Upper lobe of left lung (tissue), 6 donors: Measurements from ENCODE around the gene SLC22A2. TPM values are rescaled to one million over a fixed set of nuclear protein-coding genes. Genes with fewer than 3 reads are reported as not detected.
A peak's percentile ranks its signal among the peaks of the same experiment; 100 is the strongest.

Experiments used
- ATAC-seq, 2 donors: fragments of 200-7000 bp; cut with Tn5 transposase; one replicate each; pipeline ENCODE4 v1.9.1; 2022; ENCODE audit warnings: mild to moderate bottlenecking in 2 of 2, moderate library complexity in 2 of 2; ENCODE audit not compliant: low FRiP score in 2 of 2
- DNase-seq, 2 donors: peaks; one replicate each; pipeline ENCODE4 v3.0.0-alpha.2; 2019 to 2020
- H3K27ac ChIP-seq, 4 donors: fragments of 200-600 bp; sonication (generic); one replicate each; pipeline ENCODE4 v1.5.1; 2016 to 2019
- H3K27me3 ChIP-seq, 4 donors: fragments of 200-600 bp; sonication (generic); one replicate each; pipeline ENCODE4 v1.5.1; 2017 to 2019
- H3K36me3 ChIP-seq, 4 donors: fragments of 200-600 bp; sonication (generic); one replicate each; pipeline ENCODE4 v1.5.1; 2016 to 2019
- H3K4me1 ChIP-seq, 4 donors: fragments of 200-600 bp; sonication (generic); one replicate each; pipeline ENCODE4 v1.5.1; 2018 to 2019
- H3K4me3 ChIP-seq, 4 donors: fragments of 200-600 bp; sonication (generic); one replicate each; pipeline ENCODE4 v1.5.1; 2017 to 2019; ENCODE audit warnings: mild to moderate bottlenecking in 2 of 4, moderate library complexity in 1 of 4
- H3K9me3 ChIP-seq, 4 donors: fragments of 200-600 bp; sonication (generic); one replicate each; pipeline ENCODE4 v1.5.1; 2018 to 2019
- EP300 ChIP-seq, 4 donors: sonication (generic); formaldehyde crosslinking; IDR thresholded peaks; one replicate each; pipeline ENCODE4 v1.5.1; 2017; ENCODE audit warnings: antibody characterized with exemption in 4 of 4, control low read depth in 2 of 4
- POLR2A ChIP-seq, 4 donors: fragments of 450-650 bp; IDR thresholded peaks; one replicate each; pipeline ENCODE4 v1.5.1; 2016 to 2017; ENCODE audit warnings: antibody characterized with exemption in 4 of 4, mild to moderate bottlenecking in 2 of 4
- POLR2AphosphoS5 ChIP-seq, 2 donors: sonication (generic); formaldehyde crosslinking; IDR thresholded peaks; one replicate each; pipeline ENCODE4 v1.5.1; 2017; ENCODE audit warnings: antibody characterized with exemption in 2 of 2
- WGBS, 2 donors: methylation state at CpG; one replicate each; pipeline ENCODE4 v1.1.5; 2017 to 2018; 5-methylcytosine and 5-hydroxymethylcytosine counted together
- total RNA-seq, 6 donors: library from RNA; depleted of rRNA in 4 of 6; stranded (reverse); fragments of >200 nt in 4 of 6; gene quantifications; one replicate each; pipeline versions ENCODE4 v1.1.0 to v1.2.1, GENCODE V29; 2016 to 2021
- TF ChIP-seq, protein P1 (sequence below), 6 experiments: fragments of 450-650 bp in 4 of 6; fragments of 200-600 bp in 2 of 6; sonication (generic) in 2 of 6; IDR thresholded peaks; one replicate each; pipeline ENCODE4 v1.5.1; 2016 to 2019; ENCODE audit warnings: antibody characterized with exemption in 6 of 6
- donor health status: DM: no; HTN: no; CAD: no; lungs with moderate emphysema.
- donor health status: DM: no; HTN: yes; CAD: no; lungs with severe emphysema.

SLC22A2 gene
- total RNA-seq, 6 donors from 2014 or later, result not detected

GRCh38 chr6:160263196-160263939 is 4.7 kb upstream of the SLC22A2 start:
- no peak for ATAC-seq
- no peak overlapping the region for H3K27ac ChIP-seq
- H3K36me3 ChIP-seq, result no peaks in the 10 kb centered on the region
- TF ChIP-seq, protein P1, sequence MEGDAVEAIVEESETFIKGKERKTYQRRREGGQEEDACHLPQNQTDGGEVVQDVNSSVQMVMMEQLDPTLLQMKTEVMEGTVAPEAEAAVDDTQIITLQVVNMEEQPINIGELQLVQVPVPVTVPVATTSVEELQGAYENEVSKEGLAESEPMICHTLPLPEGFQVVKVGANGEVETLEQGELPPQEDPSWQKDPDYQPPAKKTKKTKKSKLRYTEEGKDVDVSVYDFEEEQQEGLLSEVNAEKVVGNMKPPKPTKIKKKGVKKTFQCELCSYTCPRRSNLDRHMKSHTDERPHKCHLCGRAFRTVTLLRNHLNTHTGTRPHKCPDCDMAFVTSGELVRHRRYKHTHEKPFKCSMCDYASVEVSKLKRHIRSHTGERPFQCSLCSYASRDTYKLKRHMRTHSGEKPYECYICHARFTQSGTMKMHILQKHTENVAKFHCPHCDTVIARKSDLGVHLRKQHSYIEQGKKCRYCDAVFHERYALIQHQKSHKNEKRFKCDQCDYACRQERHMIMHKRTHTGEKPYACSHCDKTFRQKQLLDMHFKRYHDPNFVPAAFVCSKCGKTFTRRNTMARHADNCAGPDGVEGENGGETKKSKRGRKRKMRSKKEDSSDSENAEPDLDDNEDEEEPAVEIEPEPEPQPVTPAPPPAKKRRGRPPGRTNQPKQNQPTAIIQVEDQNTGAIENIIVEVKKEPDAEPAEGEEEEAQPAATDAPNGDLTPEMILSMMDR (IDR thresholded peaks at IDR 0.05), result no peak
- TF ChIP-seq EP300 (IDR thresholded peaks at IDR 0.05) (no peak), POLR2A (IDR thresholded peaks at IDR 0.05) (no peak), POLR2AphosphoS5 (IDR thresholded peaks at IDR 0.05) (no peak)
- no peaks in the 10 kb centered on the region for H3K9me3 ChIP-seq
- no peak for DNase-seq
- WGBS, 2 donors, result 59 to 68% methylated on average over 7 of the region's 7 CpGs
- no peak overlapping the region for H3K4me3 ChIP-seq
- H3K4me1 ChIP-seq, result no peaks in the 10 kb centered on the region
- H3K27me3 ChIP-seq, result no peaks in the 10 kb centered on the region

DNA sequence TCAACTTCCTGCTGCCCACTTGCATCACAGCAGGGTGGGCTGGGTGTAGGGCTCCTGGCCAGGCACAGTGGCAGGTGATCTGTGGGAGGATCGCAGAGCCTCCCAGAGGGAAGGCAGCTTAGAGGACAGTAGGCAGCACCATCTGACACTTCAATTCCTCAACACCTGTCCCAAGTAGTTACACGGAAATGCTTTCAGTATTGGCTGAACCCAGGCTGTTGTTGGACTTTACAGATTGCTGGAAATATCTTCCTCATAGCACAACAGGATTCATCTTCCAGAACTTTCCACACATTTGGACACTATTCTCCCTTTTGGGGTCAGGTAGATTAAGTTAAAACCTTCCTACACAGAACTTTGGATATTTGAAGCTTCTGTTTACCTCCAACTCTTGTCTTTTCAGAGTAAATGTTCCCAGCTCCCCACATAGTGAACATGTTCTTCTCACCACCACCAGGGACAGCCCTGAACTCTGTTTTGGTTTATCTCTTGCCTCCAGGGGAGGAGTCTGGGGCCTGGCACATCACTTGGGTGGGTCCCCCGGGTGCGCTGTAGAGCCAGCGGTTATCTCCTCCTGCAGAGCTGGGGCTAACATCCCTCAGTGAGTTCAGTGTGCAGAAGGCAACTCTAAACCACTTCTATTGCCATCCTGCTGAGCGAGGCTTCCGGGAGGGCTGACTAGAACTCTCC is 3.5 kb upstream of the SLC22A2 start:
- 59 to 83% methylated on average over 6 to 7 of the region's 7 CpGs for WGBS, 2 donors

DNA sequence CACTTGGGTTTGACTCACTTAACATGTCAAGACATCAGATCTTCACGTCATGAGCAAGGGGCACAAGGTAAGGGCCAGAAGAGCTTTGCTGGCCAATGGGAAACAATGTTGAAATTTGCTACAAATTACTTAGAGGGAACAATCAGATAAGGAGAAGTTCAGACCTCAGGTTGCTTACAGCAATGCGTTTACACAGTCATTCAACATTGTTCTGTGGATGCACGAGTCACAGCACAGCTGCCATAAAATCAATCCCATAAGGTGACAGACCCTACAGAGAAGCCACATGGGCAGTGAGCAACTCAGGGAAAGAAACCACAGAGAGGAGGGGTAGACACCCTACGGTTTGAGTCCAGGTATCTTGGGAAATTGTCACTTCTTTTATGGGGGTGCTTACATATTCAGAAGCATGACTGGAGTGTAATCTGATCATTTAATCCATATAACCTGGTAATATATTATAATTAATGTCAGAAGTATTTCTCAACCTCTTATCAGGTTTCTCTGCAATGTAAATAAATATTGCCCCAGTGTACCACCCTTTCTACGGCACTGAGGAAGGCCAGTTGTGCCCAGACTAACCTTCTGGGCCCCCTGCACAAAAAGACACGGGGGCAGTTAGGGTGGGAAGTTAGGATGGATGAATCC is 2.3 kb upstream of the SLC22A2 start:
- no peak overlapping the region for H3K4me3 ChIP-seq
- no peaks in the 10 kb centered on the region for H3K27me3 ChIP-seq
- H3K9me3 ChIP-seq, result no peaks in the 10 kb centered on the region
- no peaks in the 10 kb centered on the region for H3K4me1 ChIP-seq
- H3K36me3 ChIP-seq, result no peaks in the 10 kb centered on the region
- ATAC-seq (no peak), DNase-seq (no peak)
- H3K27ac ChIP-seq, result no peak overlapping the region
- no peak for TF ChIP-seq POLR2A (IDR thresholded peaks at IDR 0.05)
- no peak for TF ChIP-seq POLR2AphosphoS5 (IDR thresholded peaks at IDR 0.05)
- TF ChIP-seq, protein P1 (IDR thresholded peaks at IDR 0.05), result no peak
- TF ChIP-seq EP300 (IDR thresholded peaks at IDR 0.05), result no peak
- 61 to 73% methylated on average over 5 to 6 of the region's 6 CpGs for WGBS, 2 donors

More for the DNA sequence above, 3.5 kb upstream of the SLC22A2 start:
- TF ChIP-seq EP300 (IDR thresholded peaks at IDR 0.05) (no peak), POLR2A (IDR thresholded peaks at IDR 0.05) (no peak)
- TF ChIP-seq, protein P1 (IDR thresholded peaks at IDR 0.05), result no peak
- H3K9me3 ChIP-seq, result no peaks in the 10 kb centered on the region
- no peaks in the 10 kb centered on the region for H3K36me3 ChIP-seq
- ATAC-seq (peak in 1 of 2 donors; percentile 12), DNase-seq (no peak)
- no peaks in the 10 kb centered on the region for H3K4me1 ChIP-seq
- H3K4me3 ChIP-seq, result no peak overlapping the region
- H3K27me3 ChIP-seq, result no peaks in the 10 kb centered on the region
- H3K27ac ChIP-seq, result no peak overlapping the region

DNA sequence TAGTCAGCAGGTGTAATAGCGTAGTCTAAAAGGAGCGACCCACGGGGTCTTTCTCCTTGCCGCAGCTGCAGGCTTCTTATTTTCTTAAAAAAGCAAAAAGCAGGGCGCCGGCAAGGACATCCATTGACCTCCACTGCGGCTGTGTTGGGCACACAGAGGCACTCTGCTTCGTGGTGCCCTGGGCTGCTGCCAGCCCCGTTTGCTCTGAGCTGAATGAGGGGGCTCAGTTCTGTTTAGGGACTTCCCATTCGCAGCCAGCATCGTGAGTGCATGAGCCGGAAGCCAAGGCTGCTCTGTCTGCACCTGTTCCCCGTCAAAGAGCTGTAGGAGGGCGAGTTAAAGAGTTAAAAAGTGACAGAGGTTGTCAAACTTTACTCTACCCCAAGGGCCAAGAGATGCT is 1.7 kb upstream of the SLC22A2 start:
- H3K4me1 ChIP-seq, result no peaks in the 10 kb centered on the region
- H3K9me3 ChIP-seq, result no peaks in the 10 kb centered on the region
- no peak for ATAC-seq
- TF ChIP-seq, protein P1 (IDR thresholded peaks at IDR 0.05), result no peak
- DNase-seq, result no peak
- WGBS, 2 donors, result 83% methylated on average over 13 to 14 of the region's 14 CpGs
- no peaks in the 10 kb centered on the region for H3K27me3 ChIP-seq
- H3K4me3 ChIP-seq, result no peak overlapping the region
- no peaks in the 10 kb centered on the region for H3K36me3 ChIP-seq
- no peak overlapping the region for H3K27ac ChIP-seq
